Naive thymus-derived CD4-positive, alpha-beta T cell (primary cell): ENCODE results near the gene GCDH. TPM values are rescaled to one million over a fixed set of nuclear protein-coding genes. Genes with fewer than 3 reads are reported as not detected.

Source experiments
- ATAC-seq: fragments of 150-1000 bp; cut with Tn5 transposase; 2 replicates; pipeline ENCODE4 v1.10.0; 2021; ENCODE audit warnings: mild to moderate bottlenecking, moderate library complexity
- CTCF ChIA-PET: fragments of 350-600 bp; sonication (Branson Sonifier 250); formaldehyde crosslinking; loops from one replicate; lab custom pipeline; 2021; ENCODE audit warnings: antibody characterized with exemption; lab: Charles Lee
- POLR2A ChIA-PET: fragments of 350-600 bp; sonication (Branson Sonifier 250); formaldehyde crosslinking; loops from one replicate; lab custom pipeline; 2021; ENCODE audit warnings: antibody characterized with exemption, inconsistent platforms; lab: Charles Lee
- DNase-seq, 9 donors: peaks; one replicate each; pipeline versions ENCODE4 v3.0.0 to v3.0.0-alpha.2; 2020 to 2022; ENCODE audit warnings: mixed read lengths in 1 of 9
- H3K27ac ChIP-seq: one replicate; pipeline ENCODE4 v1.7.0; 2013; ENCODE audit warnings: mild to moderate bottlenecking, low read depth, low read length, moderate library complexity
- H3K27me3 ChIP-seq, 2 donors: one replicate each; pipeline ENCODE4 v1.7.0; 2013; ENCODE audit warnings: low read length in 2 of 2, mild to moderate bottlenecking in 2 of 2, moderate library complexity in 2 of 2; ENCODE audit not compliant: control insufficient read depth in 2 of 2, insufficient read depth in 2 of 2
- H3K36me3 ChIP-seq, 3 experiments: 1 replicate in 2 of 3; 2 replicates in 1 of 3; pipeline ENCODE4 v1.7.0; 2013; ENCODE audit warnings: low read length in 3 of 3, mild to moderate bottlenecking in 3 of 3, moderate library complexity in 1 of 3; ENCODE audit not compliant: insufficient read depth in 3 of 3, control insufficient read depth in 2 of 3
- H3K4me1 ChIP-seq, 2 donors: one replicate each; pipeline ENCODE4 v1.7.0; 2013; ENCODE audit warnings: low read length in 2 of 2, mild to moderate bottlenecking in 2 of 2, moderate library complexity in 1 of 2; ENCODE audit not compliant: control insufficient read depth in 2 of 2, insufficient read depth in 2 of 2
- H3K4me3 ChIP-seq: 2 replicates; pipeline ENCODE4 v1.7.0; 2013; ENCODE audit warnings: mild to moderate bottlenecking, low read length
- H3K9me3 ChIP-seq, 3 experiments: 1 replicate in 2 of 3; 2 replicates in 1 of 3; pipeline ENCODE4 v1.7.0; 2013; ENCODE audit warnings: low read length in 3 of 3; ENCODE audit not compliant: control insufficient read depth in 2 of 3
- H3K27ac Mint-ChIP-seq, 9 donors: one replicate each; pipeline ENCODE4 v1.8.0; 2020 to 2022; ENCODE audit warnings: mixed read lengths in 9 of 9, mild to moderate bottlenecking in 8 of 9, moderate library complexity in 5 of 9, inconsistent platforms in 2 of 9
- H3K27me3 Mint-ChIP-seq, 5 donors: one replicate each; pipeline ENCODE4 v1.8.0; 2021 to 2022; ENCODE audit warnings: mixed read lengths in 5 of 5, mild to moderate bottlenecking in 1 of 5
- H3K36me3 Mint-ChIP-seq, 5 donors: one replicate each; pipeline ENCODE4 v1.8.0; 2020 to 2022; ENCODE audit warnings: mixed read lengths in 5 of 5, mild to moderate bottlenecking in 3 of 5, inconsistent platforms in 1 of 5
- H3K4me1 Mint-ChIP-seq, 7 donors: one replicate each; pipeline ENCODE4 v1.8.0; 2020 to 2022; ENCODE audit warnings: mixed read lengths in 7 of 7, mild to moderate bottlenecking in 3 of 7, inconsistent platforms in 1 of 7
- H3K4me3 Mint-ChIP-seq, 10 donors: one replicate each; pipeline ENCODE4 v1.8.0; 2020 to 2022; ENCODE audit warnings: mild to moderate bottlenecking in 10 of 10, mixed read lengths in 10 of 10, moderate library complexity in 6 of 10, inconsistent platforms in 2 of 10
- H3K9me3 Mint-ChIP-seq, 11 donors: one replicate each; pipeline ENCODE4 v1.8.0; 2020 to 2022; ENCODE audit warnings: mixed read lengths in 11 of 11, mild to moderate bottlenecking in 4 of 11, inconsistent platforms in 1 of 11, moderate library complexity in 1 of 11
- intact Hi-C, 2 donors: fragments of 100-400 bp; cut with micrococcal nuclease; formaldehyde crosslinking; loops; one replicate each; pipeline ENCODE4 v1.15.1; 2023
- polyA plus RNA-seq, 2 donors: library from polyadenylated mRNA; unstranded; fragments of 300-500 nt; fragmentation: Illumina TruSeq; gene quantifications; one replicate each; pipeline ENCODE4 v1.2.3, GENCODE V29; 2021
- total RNA-seq, 6 experiments: library from RNA in 5 of 6; stranded (reverse) in 5 of 6; gene quantifications; 1 replicate in 5 of 6; 2 replicates in 1 of 6; pipeline ENCODE4 v1.2.3 and lab custom pipeline; 2021 to 2026

The GCDH gene
- total and polyA plus RNA-seq, 7 experiments from 2014 or later = 22.0 to 74.2 (median 44.8) TPM

GRCh38 chr19:12871681-12872080, 19.3 kb upstream of the GCDH start:
- ChIA-PET CTCF (no interaction called here), POLR2A (no interaction called here)
- Mint-ChIP-seq H3K9me3 (peaks cover 0 to 3% (median 0%) of the 10 kb centered on the region in 11 donors), H3K36me3 (peaks cover 3 to 26% (median 17%) of the 10 kb centered on the region in 5 donors), H3K4me3 (no peak overlapping the region), H3K4me1 (peaks cover 6 to 16% (median 12%) of the 10 kb centered on the region in 7 donors), H3K27ac (no peak overlapping the region), H3K27me3 (peaks cover 0 to 3% (median 0%) of the 10 kb centered on the region in 5 donors)
- ATAC-seq (no peak), DNase-seq (no peak)
- Histone ChIP-seq H3K36me3 (peaks cover 0 to 24% (median 0%) of the 10 kb centered on the region in 3 experiments), H3K27ac (no peak overlapping the region), H3K9me3 (no peaks in the 10 kb centered on the region), H3K4me1 (peaks cover 0 to 4% of the 10 kb centered on the region in 2 donors), H3K27me3 (no peaks in the 10 kb centered on the region), H3K4me3 (no peak overlapping the region)
- intact Hi-C loops = no loop called here

GRCh38 chr19:12872255-12872654, 18.7 kb upstream of the GCDH start:
- peaks cover 3 to 28% (median 17%) of the 10 kb centered on the region in 5 donors for H3K36me3 Mint-ChIP-seq
- ATAC-seq (no peak), DNase-seq (no peak)
- H3K4me3 ChIP-seq = no peak overlapping the region
- peaks cover 0 to 3% (median 0%) of the 10 kb centered on the region in 5 donors for H3K27me3 Mint-ChIP-seq
- peaks cover 0 to 3% (median 0%) of the 10 kb centered on the region in 11 donors for H3K9me3 Mint-ChIP-seq
- peaks cover 0 to 29% (median 0%) of the 10 kb centered on the region in 3 experiments for H3K36me3 ChIP-seq
- ChIA-PET CTCF (interaction anchor here (0.7 kb wide), 1 partner anchor 38 kb away, joined by 3 read pairs; the partner anchor contains the start of gene RTBDN), POLR2A (interaction anchor here (0.7 to 1.6 kb wide), 4 partner anchors 10 to 232 kb away, joined by 4 to 6 read pairs (median 4); partner anchors contain the start of genes DNASE2, JUNB and KLF1)
- H3K4me1 Mint-ChIP-seq = peaks cover under 1 to 12% (median 6%) of the 10 kb centered on the region in 7 donors
- peak overlapping the region in 1 of 10 donors; percentile 21 for H3K4me3 Mint-ChIP-seq
- intact Hi-C loops = no loop called here
- peak overlapping the region in 2 of 9 donors; percentile 65 to 79 for H3K27ac Mint-ChIP-seq
- H3K9me3 ChIP-seq = no peaks in the 10 kb centered on the region
- H3K27me3 ChIP-seq = no peaks in the 10 kb centered on the region
- H3K27ac ChIP-seq = no peak overlapping the region
- peaks cover 0 to 4% of the 10 kb centered on the region in 2 donors for H3K4me1 ChIP-seq

GRCh38 chr19:12872941-12873890, 17.7 kb upstream of the GCDH start:
- H3K4me1 ChIP-seq = no peaks in the 10 kb centered on the region
- Mint-ChIP-seq H3K9me3 (peaks cover 0 to 3% (median 0%) of the 10 kb centered on the region in 11 donors), H3K4me3 (peak overlapping the region in 6 of 10 donors; percentile 35 to 70 (median 56)), H3K36me3 (peaks cover 3 to 31% (median 21%) of the 10 kb centered on the region in 5 donors), H3K4me1 (peaks cover 0 to 9% (median 5%) of the 10 kb centered on the region in 7 donors), H3K27me3 (peaks cover 0 to 3% (median 0%) of the 10 kb centered on the region in 5 donors), H3K27ac (peak overlapping the region in 4 of 9 donors; percentile 28 to 71 (median 62))
- peaks cover 3 to 36% (median 3%) of the 10 kb centered on the region in 3 experiments for H3K36me3 ChIP-seq
- peak in 8 of 9 donors; percentile 28 to 79 (median 52) for DNase-seq
- no peak overlapping the region for H3K4me3 ChIP-seq
- intact Hi-C loops = no loop called here
- POLR2A ChIA-PET = interaction anchor here (0.7 to 1.6 kb wide), 6 partner anchors 9 to 233 kb away, joined by 3 to 6 read pairs (median 4); partner anchors contain the start of genes DNASE2, GCDH, JUNB and KLF1
- no peak overlapping the region for H3K27ac ChIP-seq
- CTCF ChIA-PET = interaction anchor here (0.6 to 0.7 kb wide), 2 partner anchors 39 to 58 kb away, joined by 3 read pairs; partner anchors contain the start of gene RTBDN
- no peaks in the 10 kb centered on the region for H3K9me3 ChIP-seq
- H3K27me3 ChIP-seq = no peaks in the 10 kb centered on the region
- peak; percentile 81 for ATAC-seq

GRCh38 chr19:12873891-12874745, 16.8 kb upstream of the GCDH start:
- peaks cover 0 to 15% (median 5%) of the 10 kb centered on the region in 7 donors for H3K4me1 Mint-ChIP-seq
- no peaks in the 10 kb centered on the region for H3K27me3 ChIP-seq
- peaks cover 3 to 37% (median 21%) of the 10 kb centered on the region in 5 donors for H3K36me3 Mint-ChIP-seq
- H3K4me3 Mint-ChIP-seq = no peak overlapping the region
- peaks cover 4 to 42% (median 6%) of the 10 kb centered on the region in 3 experiments for H3K36me3 ChIP-seq
- ATAC-seq (no peak), DNase-seq (no peak)
- CTCF ChIA-PET = no interaction called here
- H3K4me3 ChIP-seq = no peak overlapping the region
- POLR2A ChIA-PET = interaction anchor here (1.1 to 1.6 kb wide), 3 partner anchors 8 to 17 kb away, joined by 3 to 6 read pairs (median 3); partner anchors contain the start of genes DNASE2 and GCDH
- no peaks in the 10 kb centered on the region for H3K4me1 ChIP-seq
- H3K27me3 Mint-ChIP-seq = peaks cover 0 to under 1% (median 0%) of the 10 kb centered on the region in 5 donors
- H3K9me3 ChIP-seq = no peaks in the 10 kb centered on the region
- no peak overlapping the region for H3K27ac Mint-ChIP-seq
- H3K27ac ChIP-seq = no peak overlapping the region
- intact Hi-C loops = no loop called here
- H3K9me3 Mint-ChIP-seq = peaks cover 0 to 3% (median 0%) of the 10 kb centered on the region in 11 donors

GRCh38 chr19:12875086-12875485, 15.9 kb upstream of the GCDH start:
- Histone ChIP-seq H3K4me1 (peaks cover 0 to 3% of the 10 kb centered on the region in 2 donors), H3K27me3 (no peaks in the 10 kb centered on the region), H3K36me3 (peaks cover 4 to 42% (median 10%) of the 10 kb centered on the region in 3 experiments), H3K9me3 (no peaks in the 10 kb centered on the region), H3K27ac (no peak overlapping the region), H3K4me3 (no peak overlapping the region)
- Mint-ChIP-seq H3K9me3 (peaks cover 0 to 3% (median 0%) of the 10 kb centered on the region in 11 donors), H3K4me3 (peak overlapping the region in 1 of 10 donors; percentile 25), H3K36me3 (peaks cover 3 to 37% (median 21%) of the 10 kb centered on the region in 5 donors), H3K27ac (peak overlapping the region in 1 of 9 donors; percentile 6), H3K27me3 (no peaks in the 10 kb centered on the region), H3K4me1 (peaks cover 4 to 22% (median 12%) of the 10 kb centered on the region in 7 donors)
- CTCF ChIA-PET = interaction anchor here (0.6 kb wide), 1 partner anchor 113 kb away, joined by 3 read pairs; no protein-coding TSS in a partner anchor
- intact Hi-C loops = no loop called here
- POLR2A ChIA-PET = interaction anchor here (0.7 to 1.1 kb wide), 2 partner anchors 12 to 16 kb away, joined by 3 read pairs; partner anchors contain the start of gene GCDH
- no peak for ATAC-seq
- DNase-seq = no peak
